ENCODE measurements around the gene RPGR. TPM values are rescaled to one million over a fixed set of nuclear protein-coding genes. Genes with fewer than 3 reads are reported as not detected.

Gene RPGR
- total RNA-seq, 1 donor = 8.0 TPM

DNA sequence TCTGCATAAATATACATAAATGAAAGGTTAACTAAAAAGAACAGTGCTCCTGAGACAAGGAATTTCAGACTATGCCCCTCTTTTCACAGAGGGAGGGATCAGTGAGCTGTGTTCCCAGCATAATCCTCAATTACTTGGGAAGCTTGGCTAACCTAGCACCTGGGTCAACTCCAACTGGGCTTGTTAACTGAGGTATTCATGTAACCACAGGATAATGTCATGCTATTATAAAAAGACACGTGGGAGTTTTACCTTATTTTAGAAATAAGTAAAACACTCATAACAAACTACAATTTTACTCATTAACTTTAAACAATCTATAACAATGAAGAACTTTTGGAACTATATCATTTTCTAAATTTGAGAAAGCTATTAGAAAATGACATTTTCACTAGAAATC is 48.6 kb downstream of the RPGR start:
- Histone ChIP-seq H2AFZ (ENCODE audit: low read length) (no peak overlapping the region), H3K79me2 (ENCODE audit: insufficient read depth, low read length) (no peaks in the 10 kb centered on the region), H3K4me2 (ENCODE audit: insufficient read depth, low read length) (no peak overlapping the region), H3K4me1 (ENCODE audit: insufficient read depth, low read length) (peaks cover 17% of the 10 kb centered on the region), H3K36me3 (ENCODE audit: insufficient read depth, low read length) (no peaks in the 10 kb centered on the region), H3K9me3 (ENCODE audit: low read depth, low read length) (no peaks in the 10 kb centered on the region), H3K27me3 (ENCODE audit: insufficient read depth, low read length) (no peaks in the 10 kb centered on the region), H3K4me3 (ENCODE audit: insufficient read depth, low read length) (no peak overlapping the region), H4K20me1 (ENCODE audit: insufficient read depth, low read length) (no peaks in the 10 kb centered on the region), H3K27ac (ENCODE audit: low read depth, low read length) (no peak overlapping the region)
- TF ChIP-seq, protein P1, sequence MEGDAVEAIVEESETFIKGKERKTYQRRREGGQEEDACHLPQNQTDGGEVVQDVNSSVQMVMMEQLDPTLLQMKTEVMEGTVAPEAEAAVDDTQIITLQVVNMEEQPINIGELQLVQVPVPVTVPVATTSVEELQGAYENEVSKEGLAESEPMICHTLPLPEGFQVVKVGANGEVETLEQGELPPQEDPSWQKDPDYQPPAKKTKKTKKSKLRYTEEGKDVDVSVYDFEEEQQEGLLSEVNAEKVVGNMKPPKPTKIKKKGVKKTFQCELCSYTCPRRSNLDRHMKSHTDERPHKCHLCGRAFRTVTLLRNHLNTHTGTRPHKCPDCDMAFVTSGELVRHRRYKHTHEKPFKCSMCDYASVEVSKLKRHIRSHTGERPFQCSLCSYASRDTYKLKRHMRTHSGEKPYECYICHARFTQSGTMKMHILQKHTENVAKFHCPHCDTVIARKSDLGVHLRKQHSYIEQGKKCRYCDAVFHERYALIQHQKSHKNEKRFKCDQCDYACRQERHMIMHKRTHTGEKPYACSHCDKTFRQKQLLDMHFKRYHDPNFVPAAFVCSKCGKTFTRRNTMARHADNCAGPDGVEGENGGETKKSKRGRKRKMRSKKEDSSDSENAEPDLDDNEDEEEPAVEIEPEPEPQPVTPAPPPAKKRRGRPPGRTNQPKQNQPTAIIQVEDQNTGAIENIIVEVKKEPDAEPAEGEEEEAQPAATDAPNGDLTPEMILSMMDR (IDR thresholded peaks at IDR 0.05; ENCODE audit: extremely low read depth, low read depth, low read length) = no peak
- no peak for DNase-seq (ENCODE audit: insufficient read length, low spot score, missing footprints)

DNA sequence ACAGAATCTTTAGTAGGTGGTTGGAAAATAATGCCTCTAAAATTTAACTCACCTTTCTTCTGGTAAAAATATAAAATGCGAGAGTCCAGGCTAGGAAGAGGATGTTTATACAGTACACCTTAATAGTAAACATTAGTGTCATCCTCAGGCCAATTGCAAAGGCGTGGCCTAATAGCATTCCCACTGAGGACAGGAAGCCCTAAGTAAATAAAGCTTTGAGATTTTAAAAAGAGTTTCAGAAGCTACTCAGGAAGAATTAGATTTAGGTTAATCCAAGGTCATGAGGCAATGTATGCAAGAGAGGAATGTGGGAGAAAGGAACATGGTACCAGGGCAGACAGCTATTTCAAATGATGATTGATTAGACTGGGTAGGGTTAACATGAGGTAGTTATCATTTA is 49.5 kb downstream of the RPGR start:
- H3K4me3 ChIP-seq (ENCODE audit: insufficient read depth, low read length) = no peak overlapping the region
- H4K20me1 ChIP-seq (ENCODE audit: insufficient read depth, low read length) = no peaks in the 10 kb centered on the region
- no peak overlapping the region for H3K27ac ChIP-seq (ENCODE audit: low read depth, low read length)
- H3K9me3 ChIP-seq (ENCODE audit: low read depth, low read length) = no peaks in the 10 kb centered on the region
- H3K4me2 ChIP-seq (ENCODE audit: insufficient read depth, low read length) = no peak overlapping the region
- peaks cover 17% of the 10 kb centered on the region for H3K4me1 ChIP-seq (ENCODE audit: insufficient read depth, low read length)
- H3K79me2 ChIP-seq (ENCODE audit: insufficient read depth, low read length) = no peaks in the 10 kb centered on the region
- H2AFZ ChIP-seq (ENCODE audit: low read length) = no peak overlapping the region
- no peak for DNase-seq (ENCODE audit: insufficient read length, low spot score, missing footprints)
- TF ChIP-seq, protein P1 (IDR thresholded peaks at IDR 0.05; ENCODE audit: extremely low read depth, low read depth, low read length) = no peak
- H3K36me3 ChIP-seq (ENCODE audit: insufficient read depth, low read length) = no peaks in the 10 kb centered on the region
- H3K27me3 ChIP-seq (ENCODE audit: insufficient read depth, low read length) = no peaks in the 10 kb centered on the region

DNA sequence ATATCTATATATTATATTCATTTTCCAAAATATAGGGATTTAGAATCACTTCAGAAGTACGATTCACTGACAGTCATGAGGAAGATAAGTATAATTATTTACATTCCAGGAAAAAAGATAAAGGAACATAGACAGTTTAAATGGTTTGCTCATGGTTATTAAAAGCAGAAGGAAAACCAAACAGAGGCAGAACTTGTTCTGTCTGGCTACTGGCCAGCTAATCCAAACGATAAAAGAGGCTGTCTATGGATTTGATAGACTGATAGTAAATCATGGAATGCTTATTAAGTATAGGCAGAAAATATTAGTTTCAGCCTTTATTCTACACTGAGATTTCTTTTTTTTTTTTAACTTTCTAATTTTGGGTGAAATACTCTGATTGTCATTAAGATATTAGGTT is 50.2 kb downstream of the RPGR start:
- no peak overlapping the region for H3K27ac ChIP-seq (ENCODE audit: low read depth, low read length)
- peaks cover 17% of the 10 kb centered on the region for H3K4me1 ChIP-seq (ENCODE audit: insufficient read depth, low read length)
- H3K9me3 ChIP-seq (ENCODE audit: low read depth, low read length) = no peaks in the 10 kb centered on the region
- no peak for DNase-seq (ENCODE audit: insufficient read length, low spot score, missing footprints)
- H3K36me3 ChIP-seq (ENCODE audit: insufficient read depth, low read length) = no peaks in the 10 kb centered on the region
- no peak overlapping the region for H3K4me3 ChIP-seq (ENCODE audit: insufficient read depth, low read length)
- no peaks in the 10 kb centered on the region for H4K20me1 ChIP-seq (ENCODE audit: insufficient read depth, low read length)
- no peak overlapping the region for H3K4me2 ChIP-seq (ENCODE audit: insufficient read depth, low read length)
- TF ChIP-seq, protein P1 (IDR thresholded peaks at IDR 0.05; ENCODE audit: extremely low read depth, low read depth, low read length) = no peak
- H2AFZ ChIP-seq (ENCODE audit: low read length) = no peak overlapping the region
- no peaks in the 10 kb centered on the region for H3K79me2 ChIP-seq (ENCODE audit: insufficient read depth, low read length)
- no peaks in the 10 kb centered on the region for H3K27me3 ChIP-seq (ENCODE audit: insufficient read depth, low read length)

DNA sequence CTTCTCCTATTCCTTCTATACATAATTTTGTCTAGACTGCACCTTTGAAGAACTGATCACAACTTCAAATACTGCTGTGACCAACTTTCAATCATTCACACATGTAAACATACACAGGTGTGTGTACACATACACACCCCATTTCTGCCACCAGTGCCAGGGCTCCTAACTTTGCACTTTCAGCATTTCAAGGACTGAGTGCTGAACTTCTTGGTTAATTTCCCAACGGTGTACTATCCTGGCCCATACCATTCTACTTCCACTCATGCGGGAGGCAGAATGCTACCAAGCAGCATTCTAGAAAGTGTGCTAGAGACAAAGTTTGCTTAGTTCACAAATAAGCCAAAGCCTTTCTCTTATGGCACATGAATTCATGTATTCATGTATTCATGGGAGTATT is 51.2 kb downstream of the RPGR start:
- H3K27ac ChIP-seq (ENCODE audit: low read depth, low read length) = no peak overlapping the region
- H2AFZ ChIP-seq (ENCODE audit: low read length) = no peak overlapping the region
- no peaks in the 10 kb centered on the region for H3K36me3 ChIP-seq (ENCODE audit: insufficient read depth, low read length)
- no peaks in the 10 kb centered on the region for H3K9me3 ChIP-seq (ENCODE audit: low read depth, low read length)
- no peaks in the 10 kb centered on the region for H3K27me3 ChIP-seq (ENCODE audit: insufficient read depth, low read length)
- H4K20me1 ChIP-seq (ENCODE audit: insufficient read depth, low read length) = no peaks in the 10 kb centered on the region
- peaks cover 20% of the 10 kb centered on the region for H3K4me1 ChIP-seq (ENCODE audit: insufficient read depth, low read length)
- no peak overlapping the region for H3K4me3 ChIP-seq (ENCODE audit: insufficient read depth, low read length)
- TF ChIP-seq, protein P1 (IDR thresholded peaks at IDR 0.05; ENCODE audit: extremely low read depth, low read depth, low read length) = no peak
- H3K4me2 ChIP-seq (ENCODE audit: insufficient read depth, low read length) = no peak overlapping the region
- H3K79me2 ChIP-seq (ENCODE audit: insufficient read depth, low read length) = no peaks in the 10 kb centered on the region
- DNase-seq (ENCODE audit: insufficient read length, low spot score, missing footprints) = no peak

Data from osteoblast (primary cell).